AG04450 (cell line): Measurements from ENCODE around the gene SCMH1. TPM values are rescaled to one million over a fixed set of nuclear protein-coding genes. Genes with fewer than 3 reads are reported as not detected.

ENCODE experiments used
- CTCF ChIA-PET: fragments of 300-600, 350-600 bp; formaldehyde crosslinking; extraction: SDS; loops from one replicate; lab custom pipeline; 2022; ENCODE audit warnings: antibody characterized with exemption, inconsistent platforms; lab: Charles Lee
- POLR2A ChIA-PET: fragments of 350-600 bp; formaldehyde crosslinking; extraction: SDS; loops from one replicate; lab custom pipeline; 2021; ENCODE audit warnings: antibody characterized with exemption, inconsistent platforms; lab: Yijun Ruan, JAX
- DNase-seq: peaks from one replicate; pipeline ENCODE4 v3.0.0-alpha.2; 2011; ENCODE audit warnings: low read depth, low spot score
- H3K27ac ChIP-seq: one replicate; pipeline ENCODE4 v1.5.1; 2012; ENCODE audit warnings: low read depth, low read length, control low read depth
- H3K27me3 ChIP-seq: one replicate; pipeline ENCODE4 v1.6.0; 2012; ENCODE audit warnings: low read length; ENCODE audit not compliant: control insufficient read depth, insufficient read depth
- H3K4me3 ChIP-seq: 2 replicates; pipeline ENCODE4 v1.5.1; 2011; ENCODE audit warnings: mild to moderate bottlenecking, low read depth, low read length, control low read depth
- H3K9me3 ChIP-seq: 2 replicates; pipeline ENCODE4 v1.5.1; 2012; ENCODE audit warnings: low read length; ENCODE audit not compliant: control insufficient read depth, insufficient read depth
- CTCF ChIP-seq: IDR thresholded peaks from 2 replicates; pipeline ENCODE4 v1.5.1; 2011; ENCODE audit warnings: low read depth, low read length, control low read depth, inconsistent platforms
- polyA plus RNA-seq: library from polyadenylated mRNA; depleted of rRNA; stranded (reverse); fragments of >200 nt; gene quantifications from 2 replicates; pipeline ENCODE4 v1.2.3, GENCODE V29; 2011

The SCMH1 gene
- polyA plus RNA-seq, 1 experiment, result 32.1 TPM

GRCh38 chr1:40986956-40987355 lies 255.2 kb downstream of the SCMH1 start:
- no peak for TF ChIP-seq CTCF
- Histone ChIP-seq H3K27ac (no peak overlapping the region), H3K27me3 (no peaks in the 10 kb centered on the region), H3K4me3 (no peak overlapping the region), H3K9me3 (no peaks in the 10 kb centered on the region)
- ChIA-PET POLR2A (no interaction called here), CTCF (interaction anchor here (1.3 kb wide), 1 partner anchor 17 kb away, joined by 3 read pairs; no protein-coding TSS in a partner anchor)
- no peak for DNase-seq

- no peaks in the 10 kb centered on the region for H3K27me3 ChIP-seq
- no peak overlapping the region for H3K4me3 ChIP-seq
- no peaks in the 10 kb centered on the region for H3K9me3 ChIP-seq
- ChIA-PET CTCF (interaction anchor here (1.2 to 1.3 kb wide), 2 partner anchors 17 to 18 kb away, joined by 3 read pairs; no protein-coding TSS in a partner anchor), POLR2A (no interaction called here)
- TF ChIP-seq CTCF, result no peak
- DNase-seq, result no peak
- no peak overlapping the region for H3K27ac ChIP-seq
These were observed 255.8 kb downstream of the SCMH1 start for GRCh38 chr1:40986328-40986783.

GRCh38 chr1:40985875-40986274 lies 256.2 kb downstream of the SCMH1 start:
- TF ChIP-seq CTCF, result no peak
- no peak overlapping the region for H3K4me3 ChIP-seq
- H3K27ac ChIP-seq, result no peak overlapping the region
- no peaks in the 10 kb centered on the region for H3K27me3 ChIP-seq
- DNase-seq, result no peak
- ChIA-PET CTCF (interaction anchor here (1.2 to 2.2 kb wide), 3 partner anchors 18 to 137 kb away, joined by 3 to 6 read pairs (median 3); no protein-coding TSS in a partner anchor), POLR2A (no interaction called here)
- no peaks in the 10 kb centered on the region for H3K9me3 ChIP-seq

DNA sequence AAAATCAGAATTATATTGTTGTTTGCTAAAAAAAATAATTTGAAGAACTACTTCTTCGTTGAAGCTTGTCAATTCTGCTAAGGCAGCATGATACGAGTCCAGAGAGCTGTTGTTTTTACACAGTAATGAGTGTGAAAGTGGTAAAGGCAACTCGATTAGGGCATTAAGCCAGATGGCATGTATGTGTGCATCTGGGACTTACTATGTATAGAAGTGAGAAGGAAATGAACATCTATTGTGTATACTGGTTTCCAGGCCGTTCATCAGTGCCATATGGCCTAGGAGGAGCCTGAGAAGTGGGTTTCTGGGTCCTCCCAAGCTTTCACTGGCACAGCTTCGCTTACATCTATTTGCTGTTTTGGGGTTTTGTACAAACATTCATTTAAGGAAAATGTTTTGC lies 256.9 kb downstream of the SCMH1 start:
- ChIA-PET CTCF (interaction anchor here (1.0 to 2.2 kb wide), 4 partner anchors 18 to 211 kb away, joined by 3 to 7 read pairs (median 6); no protein-coding TSS in a partner anchor), POLR2A (no interaction called here)
- TF ChIP-seq CTCF, result no peak
- Histone ChIP-seq H3K4me3 (no peak overlapping the region), H3K27me3 (no peaks in the 10 kb centered on the region), H3K27ac (no peak overlapping the region), H3K9me3 (no peaks in the 10 kb centered on the region)
- no peak for DNase-seq

- no peak overlapping the region for H3K27ac ChIP-seq
These were observed 257.6 kb downstream of the SCMH1 start for GRCh38 chr1:40984531-40984930.

More at GRCh38 chr1:40984531-40984930, 257.6 kb downstream of the SCMH1 start:
- no peak overlapping the region for H3K4me3 ChIP-seq
- POLR2A ChIA-PET, result interaction anchor here (0.5 to 2.4 kb wide), 2 partner anchors 19 to 27 kb away, joined by 3 to 5 read pairs; no protein-coding TSS in a partner anchor
- no peak for DNase-seq
- CTCF ChIA-PET, result interaction anchor here (1.0 to 2.2 kb wide), 4 partner anchors 19 to 210 kb away, joined by 3 to 7 read pairs (median 6); no protein-coding TSS in a partner anchor
- H3K27me3 ChIP-seq, result no peaks in the 10 kb centered on the region
- H3K9me3 ChIP-seq, result no peaks in the 10 kb centered on the region
- TF ChIP-seq CTCF, result no peak
